Measurements from ENCODE around the gene ZNF138. TPM values are rescaled to one million over a fixed set of nuclear protein-coding genes. Genes with fewer than 3 reads are reported as not detected.

Gene ZNF138
- total RNA-seq, 1 experiment from 2014 or later = 25.6 TPM

GRCh38 chr7:64793106-64793755 is 997 bp upstream of the ZNF138 start:
- peak overlapping the region; percentile 18 to 94 (median 51); a peak in 4 of 7 replicates for H3K27ac Mint-ChIP-seq
- no peaks in the 10 kb centered on the region; the same call in 1 of the 2 replicates for H3K4me1 ChIP-seq (ENCODE audit: insufficient read depth, low read length)
- no peaks in the 10 kb centered on the region; the same call in 1 of the 2 replicates for H3K27me3 Mint-ChIP-seq (ENCODE audit: low read depth)
- H3K9ac ChIP-seq (ENCODE audit: extremely low read depth, insufficient read length, low read length) = no peak overlapping the region
- no peak overlapping the region for H2BK120ac ChIP-seq (ENCODE audit: low read depth, low read length, poor library complexity, severe bottlenecking)
- H3K14ac ChIP-seq (ENCODE audit: insufficient read depth, low read length) = no peak overlapping the region
- no peak for DNase-seq
- H3K18ac ChIP-seq (ENCODE audit: insufficient read length, low read depth, low read length) = no peak overlapping the region
- H3K4me2 ChIP-seq (ENCODE audit: insufficient read depth, insufficient read length, low read length) = no peak overlapping the region
- H4K5ac ChIP-seq (ENCODE audit: insufficient read length, low read depth, low read length) = no peak overlapping the region
- H2AK5ac ChIP-seq (ENCODE audit: insufficient read length, low read length) = no peak overlapping the region
- H3K4me3 Mint-ChIP-seq = peak overlapping the region in 1 of 2 experiments; percentile 62; a peak in 3 of 5 replicates
- TF ChIP-seq, protein P1, sequence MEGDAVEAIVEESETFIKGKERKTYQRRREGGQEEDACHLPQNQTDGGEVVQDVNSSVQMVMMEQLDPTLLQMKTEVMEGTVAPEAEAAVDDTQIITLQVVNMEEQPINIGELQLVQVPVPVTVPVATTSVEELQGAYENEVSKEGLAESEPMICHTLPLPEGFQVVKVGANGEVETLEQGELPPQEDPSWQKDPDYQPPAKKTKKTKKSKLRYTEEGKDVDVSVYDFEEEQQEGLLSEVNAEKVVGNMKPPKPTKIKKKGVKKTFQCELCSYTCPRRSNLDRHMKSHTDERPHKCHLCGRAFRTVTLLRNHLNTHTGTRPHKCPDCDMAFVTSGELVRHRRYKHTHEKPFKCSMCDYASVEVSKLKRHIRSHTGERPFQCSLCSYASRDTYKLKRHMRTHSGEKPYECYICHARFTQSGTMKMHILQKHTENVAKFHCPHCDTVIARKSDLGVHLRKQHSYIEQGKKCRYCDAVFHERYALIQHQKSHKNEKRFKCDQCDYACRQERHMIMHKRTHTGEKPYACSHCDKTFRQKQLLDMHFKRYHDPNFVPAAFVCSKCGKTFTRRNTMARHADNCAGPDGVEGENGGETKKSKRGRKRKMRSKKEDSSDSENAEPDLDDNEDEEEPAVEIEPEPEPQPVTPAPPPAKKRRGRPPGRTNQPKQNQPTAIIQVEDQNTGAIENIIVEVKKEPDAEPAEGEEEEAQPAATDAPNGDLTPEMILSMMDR (conservative IDR thresholded peaks at IDR 0.05) = no peak
- no peaks in the 10 kb centered on the region for H3K27me3 ChIP-seq (ENCODE audit: insufficient read depth, low read length)
- no peak overlapping the region for H2BK5ac ChIP-seq (ENCODE audit: insufficient read length, low read length)
- H3K23me2 ChIP-seq (ENCODE audit: insufficient read length, low read depth, low read length, poor library complexity, severe bottlenecking) = no peaks in the 10 kb centered on the region
- H3K9me3 Mint-ChIP-seq = peaks cover 18 to 27% of the 10 kb centered on the region in 2 experiments
- no peak overlapping the region for H3K27ac ChIP-seq (ENCODE audit: insufficient read length, low read depth, low read length)
- H3K4me1 Mint-ChIP-seq = peaks cover 14 to 19% of the 10 kb centered on the region in 2 experiments
- no peak overlapping the region for H2BK15ac ChIP-seq (ENCODE audit: low read depth, low read length)
- H2BK12ac ChIP-seq (ENCODE audit: insufficient read length, low read depth, low read length) = peak overlapping the region; percentile 73
- no peak overlapping the region for H3K56ac ChIP-seq (ENCODE audit: insufficient read length, low read depth, low read length)
- H3K23ac ChIP-seq (ENCODE audit: insufficient read length, low read depth, low read length) = no peak overlapping the region
- no CpG with 5 or more reads among the region's 4 CpGs for WGBS (ENCODE audit: extremely low coverage, insufficient read length, low lambda C conversion rate)
- no peak overlapping the region for H3T11ph ChIP-seq (ENCODE audit: low read length)
- H2AFZ ChIP-seq (ENCODE audit: low read length) = no peak overlapping the region
- peaks cover 10% of the 10 kb centered on the region for H3K79me1 ChIP-seq (ENCODE audit: insufficient read depth, low read depth, low read length, poor library complexity, severe bottlenecking)
- H4K8ac ChIP-seq (replicated peaks; ENCODE audit: insufficient read length, low read depth, low read length) = no peak overlapping the region
- H3K36me3 Mint-ChIP-seq (ENCODE audit: insufficient read depth in 1 of 3, low read depth in 3 of 3) = peaks cover 15 to 22% (median 20%) of the 10 kb centered on the region in 3 experiments; a peak in 6 of 7 replicates
- no peak overlapping the region for H2BK20ac ChIP-seq (ENCODE audit: low read depth, low read length, poor library complexity, severe bottlenecking)
- H3K79me2 ChIP-seq (ENCODE audit: insufficient read depth, low read length) = peaks cover 8% of the 10 kb centered on the region; the same call in 1 of the 2 replicates
- no peaks in the 10 kb centered on the region for H4K20me1 ChIP-seq (ENCODE audit: control insufficient read depth, insufficient read depth, insufficient read length)
- H4K91ac ChIP-seq (ENCODE audit: insufficient read length, low read depth, low read length) = no peak overlapping the region
- no peak overlapping the region for H3K4ac ChIP-seq (ENCODE audit: low read depth, low read length)
- no peaks in the 10 kb centered on the region for H3K9me3 ChIP-seq (ENCODE audit: control insufficient read depth, low read depth, low read length)

Measured in H9 (cell line).